SK-N-SH treated with all-trans-retinoic acid at 6 μM for 48 hours (cell line): ENCODE data around the gene XPR1.

Experiments used
- ARNTL ChIP-seq: fragments of 450-650 bp; formaldehyde crosslinking; IDR thresholded peaks from 2 replicates; pipeline ENCODE4 v1.5.0; 2020; ENCODE audit warnings: low read depth, mild to moderate bottlenecking, moderate library complexity, borderline replicate concordance
- CSDC2 ChIP-seq: fragments of 250-450 bp; sonication (Bioruptor Pico); IDR thresholded peaks from 2 replicates; pipeline ENCODE4 v1.5.0; 2020; ENCODE audit warnings: mild to moderate bottlenecking, moderate library complexity
- OSR1 ChIP-seq: fragments of 250-450 bp; sonication (Bioruptor Pico); IDR thresholded peaks from 2 replicates; pipeline ENCODE4 v1.8.0; 2022; ENCODE audit warnings: moderate library complexity, mild to moderate bottlenecking, inconsistent platforms
- ZC3H10 ChIP-seq: fragments of 250-450 bp; sonication (Bioruptor Pico); IDR thresholded peaks from 2 replicates; pipeline ENCODE4 v1.5.1; 2021; ENCODE audit warnings: mild to moderate bottlenecking, moderate library complexity
- ZFP3 ChIP-seq: fragments of 250-450 bp; sonication (Bioruptor Pico); IDR thresholded peaks from 2 replicates; pipeline ENCODE4 v1.5.0; 2020; ENCODE audit warnings: mild to moderate bottlenecking, moderate library complexity
- ZFP30 ChIP-seq: fragments of 450-650 bp; formaldehyde crosslinking; IDR thresholded peaks from 2 replicates; pipeline ENCODE4 v1.5.0; 2022; ENCODE audit warnings: mild to moderate bottlenecking, moderate library complexity
- ZNF70 ChIP-seq: fragments of 450-650 bp; formaldehyde crosslinking; IDR thresholded peaks from 2 replicates; pipeline ENCODE4 v1.5.0; 2020; ENCODE audit warnings: mild to moderate bottlenecking, moderate library complexity
- ZNF8 ChIP-seq: fragments of 450-650 bp; formaldehyde crosslinking; IDR thresholded peaks from 2 replicates; pipeline ENCODE4 v1.5.0; 2020; ENCODE audit warnings: mild to moderate bottlenecking, moderate library complexity
- TF ChIP-seq, protein P1 (sequence below): fragments of 250-450 bp; sonication (Bioruptor Pico); IDR thresholded peaks from 2 replicates; pipeline ENCODE4 v1.8.0; 2020; ENCODE audit warnings: mild to moderate bottlenecking, moderate library complexity, borderline replicate concordance
- TF ChIP-seq, protein P2 (sequence below): fragments of 250-450 bp; sonication (Bioruptor Pico); IDR thresholded peaks from 2 replicates; pipeline ENCODE4 v1.8.0; 2021; ENCODE audit warnings: low read depth, mild to moderate bottlenecking, moderate library complexity, borderline replicate concordance

DNA sequence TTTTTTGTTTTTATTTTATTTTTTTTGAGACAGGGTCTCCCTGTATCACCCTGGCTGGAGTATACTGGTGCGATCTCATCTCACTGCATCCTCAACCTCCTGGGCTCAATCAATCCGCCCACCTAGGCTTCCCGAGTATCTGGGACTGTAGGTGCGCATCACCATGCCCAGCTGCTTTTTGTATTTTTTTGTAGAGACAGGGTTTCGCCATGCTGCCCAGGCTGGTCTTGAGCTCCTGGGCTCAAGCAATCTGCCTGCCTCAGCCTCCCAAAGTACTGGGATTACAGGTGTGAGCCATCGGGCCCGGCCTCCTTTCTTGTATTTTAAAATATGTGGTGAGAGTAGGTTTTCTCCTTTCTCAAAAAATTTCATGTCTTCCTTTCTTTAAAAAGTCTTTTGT, 122.6 kb downstream of the XPR1 start:
- no peak for TF ChIP-seq ARNTL (CRISPR knock-in tag)
- TF ChIP-seq, protein P1, sequence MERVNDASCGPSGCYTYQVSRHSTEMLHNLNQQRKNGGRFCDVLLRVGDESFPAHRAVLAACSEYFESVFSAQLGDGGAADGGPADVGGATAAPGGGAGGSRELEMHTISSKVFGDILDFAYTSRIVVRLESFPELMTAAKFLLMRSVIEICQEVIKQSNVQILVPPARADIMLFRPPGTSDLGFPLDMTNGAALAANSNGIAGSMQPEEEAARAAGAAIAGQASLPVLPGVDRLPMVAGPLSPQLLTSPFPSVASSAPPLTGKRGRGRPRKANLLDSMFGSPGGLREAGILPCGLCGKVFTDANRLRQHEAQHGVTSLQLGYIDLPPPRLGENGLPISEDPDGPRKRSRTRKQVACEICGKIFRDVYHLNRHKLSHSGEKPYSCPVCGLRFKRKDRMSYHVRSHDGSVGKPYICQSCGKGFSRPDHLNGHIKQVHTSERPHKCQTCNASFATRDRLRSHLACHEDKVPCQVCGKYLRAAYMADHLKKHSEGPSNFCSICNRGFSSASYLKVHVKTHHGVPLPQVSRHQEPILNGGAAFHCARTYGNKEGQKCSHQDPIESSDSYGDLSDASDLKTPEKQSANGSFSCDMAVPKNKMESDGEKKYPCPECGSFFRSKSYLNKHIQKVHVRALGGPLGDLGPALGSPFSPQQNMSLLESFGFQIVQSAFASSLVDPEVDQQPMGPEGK = no peak
- no peak for TF ChIP-seq ZFP30 (CRISPR knock-in tag)
- TF ChIP-seq ZFP3 (CRISPR knock-in tag) = no peak
- TF ChIP-seq ZC3H10 (CRISPR knock-in tag) = no peak
- TF ChIP-seq ZNF8 = no peak
- no peak for TF ChIP-seq OSR1 (CRISPR knock-in tag)
- TF ChIP-seq CSDC2 (CRISPR knock-in tag) = no peak
- TF ChIP-seq ZNF70 (CRISPR knock-in tag) = no peak
- TF ChIP-seq, protein P2, sequence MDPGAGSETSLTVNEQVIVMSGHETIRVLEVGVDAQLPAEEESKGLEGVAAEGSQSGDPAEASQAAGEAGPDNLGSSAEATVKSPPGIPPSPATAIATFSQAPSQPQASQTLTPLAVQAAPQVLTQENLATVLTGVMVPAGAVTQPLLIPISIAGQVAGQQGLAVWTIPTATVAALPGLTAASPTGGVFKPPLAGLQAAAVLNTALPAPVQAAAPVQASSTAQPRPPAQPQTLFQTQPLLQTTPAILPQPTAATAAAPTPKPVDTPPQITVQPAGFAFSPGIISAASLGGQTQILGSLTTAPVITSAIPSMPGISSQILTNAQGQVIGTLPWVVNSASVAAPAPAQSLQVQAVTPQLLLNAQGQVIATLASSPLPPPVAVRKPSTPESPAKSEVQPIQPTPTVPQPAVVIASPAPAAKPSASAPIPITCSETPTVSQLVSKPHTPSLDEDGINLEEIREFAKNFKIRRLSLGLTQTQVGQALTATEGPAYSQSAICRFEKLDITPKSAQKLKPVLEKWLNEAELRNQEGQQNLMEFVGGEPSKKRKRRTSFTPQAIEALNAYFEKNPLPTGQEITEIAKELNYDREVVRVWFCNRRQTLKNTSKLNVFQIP (CRISPR knock-in tag) = no peak
